GM10266 (cell line): Measurements from ENCODE around the gene EVI5.

Experiments
- DNase-seq: peaks from one replicate; pipeline ENCODE4 v3.0.0; 2012; ENCODE audit errors: extremely low spot score
- TF ChIP-seq, protein P1 (sequence below): IDR thresholded peaks from 2 replicates; pipeline ENCODE4 v1.5.1; 2012; ENCODE audit warnings: mild to moderate bottlenecking, low read depth; ENCODE audit not compliant: control insufficient read depth, insufficient read depth; ENCODE audit errors: missing control alignments

The EVI5 gene

DNA sequence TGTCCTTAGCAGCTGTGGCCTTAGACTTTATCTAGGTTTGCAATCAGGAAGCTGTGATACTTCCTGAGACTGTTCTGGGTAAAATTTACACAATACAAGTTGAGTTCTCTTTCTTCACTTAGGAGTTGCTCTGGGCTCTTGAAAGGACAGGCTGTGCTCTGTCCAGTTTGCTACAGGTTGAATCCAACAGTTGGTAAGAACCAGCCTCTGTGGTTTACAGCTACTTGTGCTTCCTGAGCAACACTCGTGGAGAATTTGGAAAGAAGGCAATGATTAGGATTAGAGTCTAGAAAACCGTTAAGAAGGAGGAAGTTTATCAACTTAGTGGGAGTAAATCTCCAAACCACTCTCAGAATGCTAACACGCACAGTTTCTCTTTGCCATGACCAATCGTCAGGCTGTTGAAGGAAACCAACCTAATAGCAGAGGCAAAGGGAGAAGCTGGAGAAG, 325.0 kb downstream of the EVI5 start:
- no peak for DNase-seq
- TF ChIP-seq, protein P1, sequence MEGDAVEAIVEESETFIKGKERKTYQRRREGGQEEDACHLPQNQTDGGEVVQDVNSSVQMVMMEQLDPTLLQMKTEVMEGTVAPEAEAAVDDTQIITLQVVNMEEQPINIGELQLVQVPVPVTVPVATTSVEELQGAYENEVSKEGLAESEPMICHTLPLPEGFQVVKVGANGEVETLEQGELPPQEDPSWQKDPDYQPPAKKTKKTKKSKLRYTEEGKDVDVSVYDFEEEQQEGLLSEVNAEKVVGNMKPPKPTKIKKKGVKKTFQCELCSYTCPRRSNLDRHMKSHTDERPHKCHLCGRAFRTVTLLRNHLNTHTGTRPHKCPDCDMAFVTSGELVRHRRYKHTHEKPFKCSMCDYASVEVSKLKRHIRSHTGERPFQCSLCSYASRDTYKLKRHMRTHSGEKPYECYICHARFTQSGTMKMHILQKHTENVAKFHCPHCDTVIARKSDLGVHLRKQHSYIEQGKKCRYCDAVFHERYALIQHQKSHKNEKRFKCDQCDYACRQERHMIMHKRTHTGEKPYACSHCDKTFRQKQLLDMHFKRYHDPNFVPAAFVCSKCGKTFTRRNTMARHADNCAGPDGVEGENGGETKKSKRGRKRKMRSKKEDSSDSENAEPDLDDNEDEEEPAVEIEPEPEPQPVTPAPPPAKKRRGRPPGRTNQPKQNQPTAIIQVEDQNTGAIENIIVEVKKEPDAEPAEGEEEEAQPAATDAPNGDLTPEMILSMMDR = no peak
